Thyroid gland (tissue), 4 donors: ENCODE measurements around the gene MPST. TPM values are rescaled to one million over a fixed set of nuclear protein-coding genes. Genes with fewer than 3 reads are reported as not detected.
"Not testable (repeated sequence)": the region's sequence is repeated elsewhere in the genome, so short reads cannot be mapped to it uniquely, and the experiment has no call there.

Source experiments
- DNase-seq, 2 donors: peaks; one replicate each; pipeline ENCODE4 v3.0.0-alpha.2; 2019
- H3K27ac ChIP-seq, 3 donors: fragments of 200-600 bp; sonication (generic); 1 replicate in 2 of 3; 2 replicates in 1 of 3; pipeline ENCODE4 v1.5.1; 2016 to 2019; ENCODE audit warnings: mild to moderate bottlenecking in 1 of 3, moderate library complexity in 1 of 3
- H3K27me3 ChIP-seq: fragments of 200-600 bp; sonication (generic); one replicate; pipeline ENCODE4 v1.5.1; 2019
- H3K36me3 ChIP-seq, 2 donors: fragments of 200-600 bp; sonication (generic); one replicate each; pipeline ENCODE4 v1.5.1; 2016 to 2019
- H3K4me1 ChIP-seq, 2 donors: fragments of 200-600 bp; sonication (generic); one replicate each; pipeline ENCODE4 v1.5.1; 2017 to 2019
- H3K4me3 ChIP-seq, 3 donors: fragments of 200-600 bp; sonication (generic); replicated peaks in 1 of 3; 1 replicate in 2 of 3; 2 replicates in 1 of 3; pipeline ENCODE4 v1.5.1; 2016; ENCODE audit warnings: mild to moderate bottlenecking in 1 of 3
- H3K9me3 ChIP-seq: fragments of 200-600 bp; sonication (generic); one replicate; pipeline ENCODE4 v1.5.1; 2017
- POLR2A ChIP-seq, 2 donors: fragments of 450-650 bp; IDR thresholded peaks; one replicate each; pipeline ENCODE4 v1.6.1; 2017; ENCODE audit warnings: antibody characterized with exemption in 2 of 2, mild to moderate bottlenecking in 2 of 2, moderate library complexity in 1 of 2
- WGBS, 2 donors: methylation state at CpG; one replicate each; pipeline ENCODE4 v1.1.5; 2017; 5-methylcytosine and 5-hydroxymethylcytosine counted together
- intact Hi-C: fragments of 100-400 bp; cut with DNase I; formaldehyde crosslinking; loops from one replicate; pipeline ENCODE4 v1.15.1; 2023
- total RNA-seq, 4 donors: library from RNA; depleted of rRNA; stranded (reverse); fragments of >200 nt; gene quantifications; one replicate each; pipeline ENCODE4 v1.2.3, GENCODE V29; 2016
- TF ChIP-seq, protein P1 (sequence below), 6 experiments: fragments of 200-600 bp in 3 of 6; fragments of 450-650 bp in 3 of 6; sonication (generic) in 3 of 6; IDR thresholded peaks; one replicate each; pipeline ENCODE4 v1.5.1; 2016 to 2019; ENCODE audit warnings: antibody characterized with exemption in 6 of 6, mild to moderate bottlenecking in 2 of 6, inconsistent platforms in 1 of 6, moderate library complexity in 1 of 6

Gene MPST
- total RNA-seq, 4 donors from 2014 or later: 67.7 to 102 (median 93.6) TPM

DNA sequence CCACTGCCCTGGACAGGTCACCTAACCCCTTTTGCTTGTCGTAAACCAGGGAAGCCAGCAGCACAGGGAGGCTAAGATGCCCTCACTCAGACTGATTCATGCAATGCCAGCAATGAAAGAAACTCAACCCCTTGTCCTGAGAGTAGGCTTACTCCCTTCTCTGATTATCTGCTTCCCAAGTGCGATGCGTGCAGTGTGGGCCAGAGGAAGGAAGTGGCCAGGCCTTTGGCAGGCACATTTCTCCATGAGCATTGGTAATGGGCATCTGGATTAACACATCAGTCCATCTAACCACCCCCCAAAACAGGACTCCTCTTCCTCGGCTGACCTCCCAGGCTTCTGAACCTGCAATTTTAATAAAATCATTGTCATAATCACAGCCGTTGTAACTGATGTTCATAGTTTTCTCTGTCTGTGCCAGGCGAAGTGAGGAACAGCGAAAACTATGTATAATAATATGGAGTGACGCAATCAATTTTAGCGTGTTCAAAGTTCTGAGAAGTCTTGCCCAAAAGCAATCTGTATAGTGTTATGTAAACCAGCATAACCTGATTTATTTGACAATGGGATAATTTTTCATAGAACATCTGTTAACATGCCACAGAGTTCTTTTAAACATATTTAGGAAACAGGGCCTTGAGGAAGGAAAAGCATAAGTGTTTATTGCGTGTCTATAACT is 34.2 kb upstream of the MPST start:
- Histone ChIP-seq H3K9me3 (no peaks in the 10 kb centered on the region), H3K4me1 (no peaks in the 10 kb centered on the region), H3K4me3 (no peak overlapping the region), H3K27me3 (peaks cover 3% of the 10 kb centered on the region), H3K27ac (no peak overlapping the region), H3K36me3 (no peaks in the 10 kb centered on the region)
- no peak for DNase-seq
- WGBS, 2 donors: 88% methylated on average over 9 to 10 of the region's 10 CpGs
- TF ChIP-seq, protein P1, sequence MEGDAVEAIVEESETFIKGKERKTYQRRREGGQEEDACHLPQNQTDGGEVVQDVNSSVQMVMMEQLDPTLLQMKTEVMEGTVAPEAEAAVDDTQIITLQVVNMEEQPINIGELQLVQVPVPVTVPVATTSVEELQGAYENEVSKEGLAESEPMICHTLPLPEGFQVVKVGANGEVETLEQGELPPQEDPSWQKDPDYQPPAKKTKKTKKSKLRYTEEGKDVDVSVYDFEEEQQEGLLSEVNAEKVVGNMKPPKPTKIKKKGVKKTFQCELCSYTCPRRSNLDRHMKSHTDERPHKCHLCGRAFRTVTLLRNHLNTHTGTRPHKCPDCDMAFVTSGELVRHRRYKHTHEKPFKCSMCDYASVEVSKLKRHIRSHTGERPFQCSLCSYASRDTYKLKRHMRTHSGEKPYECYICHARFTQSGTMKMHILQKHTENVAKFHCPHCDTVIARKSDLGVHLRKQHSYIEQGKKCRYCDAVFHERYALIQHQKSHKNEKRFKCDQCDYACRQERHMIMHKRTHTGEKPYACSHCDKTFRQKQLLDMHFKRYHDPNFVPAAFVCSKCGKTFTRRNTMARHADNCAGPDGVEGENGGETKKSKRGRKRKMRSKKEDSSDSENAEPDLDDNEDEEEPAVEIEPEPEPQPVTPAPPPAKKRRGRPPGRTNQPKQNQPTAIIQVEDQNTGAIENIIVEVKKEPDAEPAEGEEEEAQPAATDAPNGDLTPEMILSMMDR (IDR thresholded peaks at IDR 0.05): no peak
- no peak for TF ChIP-seq POLR2A (IDR thresholded peaks at IDR 0.05)
- intact Hi-C loops: no loop called here

DNA sequence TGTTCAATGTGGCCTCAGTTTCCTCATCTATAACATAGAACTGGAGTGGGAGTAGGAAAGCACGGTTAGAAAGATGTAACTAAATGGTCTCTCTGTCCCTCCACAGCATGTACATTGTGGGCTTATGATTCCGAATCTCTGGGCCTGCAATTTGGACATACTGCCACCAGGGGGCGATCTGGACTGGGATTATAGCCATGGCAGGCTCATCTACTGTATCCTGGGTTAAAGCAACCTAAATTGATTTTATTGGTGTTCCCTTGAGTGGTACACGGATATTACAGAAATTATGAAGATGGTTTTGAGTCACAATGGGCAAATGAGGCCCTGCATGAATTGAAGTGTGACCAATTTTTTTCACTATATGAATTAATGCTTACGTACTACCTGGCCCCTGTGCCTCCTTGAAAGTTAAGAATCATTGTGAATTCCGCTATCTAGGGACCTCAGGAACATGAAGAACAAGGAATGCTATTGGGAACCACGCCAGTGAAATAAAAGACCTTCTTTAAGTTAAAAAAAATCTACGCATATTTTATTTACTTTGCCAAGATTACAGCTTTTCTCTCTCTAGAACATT is 33.2 kb upstream of the MPST start:
- Histone ChIP-seq H3K27ac (no peak overlapping the region), H3K9me3 (no peaks in the 10 kb centered on the region), H3K4me3 (no peak overlapping the region), H3K4me1 (no peaks in the 10 kb centered on the region), H3K27me3 (peaks cover 5% of the 10 kb centered on the region), H3K36me3 (no peaks in the 10 kb centered on the region)
- no peak for TF ChIP-seq POLR2A (IDR thresholded peaks at IDR 0.05)
- TF ChIP-seq, protein P1 (IDR thresholded peaks at IDR 0.05): peak in 2 of 6 experiments; percentile 20 to 22
- 50 to 55% methylated on average over 8 of the region's 8 CpGs for WGBS, 2 donors
- no peak for DNase-seq
- intact Hi-C loops: no loop called here

DNA sequence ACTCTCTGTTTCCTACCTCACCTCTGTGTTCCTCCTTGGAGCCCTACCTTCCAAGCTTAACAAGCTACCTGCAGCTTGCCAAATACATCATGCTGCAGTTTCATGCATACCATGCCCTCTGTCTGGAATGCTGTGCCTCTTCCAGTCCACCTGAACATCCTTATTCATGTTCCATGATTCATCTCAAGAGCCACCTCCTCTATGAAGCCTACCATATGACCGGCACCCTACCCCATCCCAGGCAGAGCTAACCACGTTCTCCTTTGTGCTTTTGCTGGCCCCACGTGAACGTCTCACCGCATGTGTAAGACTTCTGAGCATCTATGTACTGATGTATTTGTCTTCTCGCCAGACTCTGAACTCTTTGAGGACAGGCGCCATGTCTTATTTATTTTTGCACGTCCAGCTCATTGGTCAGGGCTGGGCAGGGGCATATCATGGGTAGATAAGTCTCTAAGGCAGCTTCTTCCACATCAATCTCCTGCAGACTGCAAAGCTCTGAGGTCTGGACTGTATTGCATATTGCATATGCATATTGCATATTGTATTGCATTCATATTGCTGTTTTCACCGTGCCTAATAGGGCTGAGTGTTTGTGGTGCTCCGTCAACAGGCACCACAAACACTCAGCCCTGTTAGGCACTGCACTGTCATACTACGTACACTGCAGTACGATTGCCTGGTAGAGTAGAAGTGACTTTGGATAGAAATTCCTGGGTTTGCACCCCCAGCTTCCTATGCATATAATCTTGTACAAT is 31.3 kb upstream of the MPST start:
- H3K9me3 ChIP-seq: no peaks in the 10 kb centered on the region
- TF ChIP-seq, protein P1 (IDR thresholded peaks at IDR 0.05): no peak
- no peak for TF ChIP-seq POLR2A (IDR thresholded peaks at IDR 0.05)
- H3K27ac ChIP-seq: no peak overlapping the region
- DNase-seq: no peak
- H3K4me3 ChIP-seq: no peak overlapping the region
- no peaks in the 10 kb centered on the region for H3K36me3 ChIP-seq
- WGBS, 2 donors: 75 to 81% methylated on average over 12 of the region's 12 CpGs
- intact Hi-C loops: no loop called here
- no peaks in the 10 kb centered on the region for H3K4me1 ChIP-seq
- peaks cover 5% of the 10 kb centered on the region for H3K27me3 ChIP-seq

DNA sequence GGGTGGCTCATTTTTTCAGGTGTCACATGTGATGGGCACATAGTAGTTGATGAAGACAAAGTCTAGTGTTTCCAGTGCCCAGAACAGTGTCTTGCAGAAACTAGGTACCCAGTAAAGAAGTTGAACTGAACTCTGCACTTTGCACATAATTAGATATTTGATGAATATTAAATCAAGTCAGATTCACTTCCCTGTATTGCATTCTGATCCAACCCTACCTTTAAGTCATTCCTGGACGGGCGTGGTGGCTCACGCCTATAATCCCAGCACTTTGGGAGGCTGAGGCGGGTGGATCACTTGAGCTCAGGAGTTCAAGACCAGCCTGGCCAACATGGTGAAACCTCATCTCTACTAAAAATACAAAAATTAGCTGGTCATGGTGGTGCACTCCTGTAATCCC is 30.5 kb upstream of the MPST start:
- H3K27me3 ChIP-seq, H3K36me3 ChIP-seq, intact Hi-C loops, H3K27ac ChIP-seq, H3K4me3 ChIP-seq, H3K9me3 ChIP-seq, DNase-seq, H3K4me1 ChIP-seq: not testable (repeated sequence)
- WGBS, 2 donors: 93 to 100% methylated on average over 4 of the region's 4 CpGs

DNA sequence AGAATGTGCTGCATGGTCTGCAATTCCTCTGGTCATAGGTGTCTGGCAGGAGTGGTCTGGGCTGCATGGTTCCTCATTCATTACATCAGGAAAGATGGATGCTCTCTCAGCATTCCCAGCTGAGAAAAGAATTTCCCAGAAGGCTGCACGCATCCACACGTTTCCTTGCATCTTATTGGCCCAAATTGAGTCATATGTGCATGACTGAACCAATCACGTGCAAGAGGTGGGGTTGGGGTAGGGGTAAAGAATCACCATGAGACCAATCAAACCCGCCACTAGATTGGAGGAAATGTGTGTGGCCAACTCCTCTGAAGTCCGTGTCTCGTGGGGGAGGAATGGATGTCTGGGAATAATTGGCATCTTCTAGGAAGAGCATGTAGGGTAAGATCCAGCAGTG is 29.1 kb upstream of the MPST start:
- intact Hi-C loops: no loop called here
- DNase-seq: no peak
- Histone ChIP-seq H3K36me3 (no peaks in the 10 kb centered on the region), H3K27me3 (peaks cover 5% of the 10 kb centered on the region), H3K27ac (no peak overlapping the region), H3K9me3 (no peaks in the 10 kb centered on the region), H3K4me3 (no peak overlapping the region), H3K4me1 (no peaks in the 10 kb centered on the region)
- 68 to 77% methylated on average over 6 of the region's 6 CpGs for WGBS, 2 donors
- TF ChIP-seq, protein P1 (IDR thresholded peaks at IDR 0.05): no peak
- no peak for TF ChIP-seq POLR2A (IDR thresholded peaks at IDR 0.05)
